ENCODE results near the gene KPNA4.
A peak's percentile ranks its signal among the peaks of the same experiment; 100 is the strongest.

Gene KPNA4

DNA sequence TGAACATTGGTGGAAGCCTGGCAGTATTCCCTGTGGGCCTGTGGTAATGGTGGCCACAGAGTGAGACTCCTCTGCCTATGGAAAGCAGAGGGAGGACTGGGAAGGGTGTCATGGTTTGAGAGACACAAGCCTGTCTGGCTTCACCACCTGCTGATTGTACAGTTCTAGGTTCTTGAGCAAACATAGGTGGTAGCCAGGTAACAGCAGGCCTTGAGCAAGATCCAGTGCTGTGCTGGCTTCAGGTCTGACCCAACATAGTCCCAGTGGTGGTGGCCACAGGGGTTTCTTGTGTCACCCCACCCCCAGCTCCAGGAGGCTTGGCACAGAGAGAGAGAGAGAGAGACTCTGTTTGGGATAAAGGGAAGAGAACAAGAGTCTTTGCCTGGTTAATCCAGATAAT is 22.7 kb upstream of the KPNA4 start:
- Histone ChIP-seq H3K4ac (ENCODE audit: low read depth, low read length) (no peak overlapping the region), H2AK5ac (ENCODE audit: low read length) (no peak overlapping the region), H3K9ac (ENCODE audit: low read length) (no peak overlapping the region), H3K36me3 (ENCODE audit: control insufficient read depth, insufficient read depth, low read length) (no peaks in the 10 kb centered on the region), H3K23ac (ENCODE audit: low read length) (no peak overlapping the region), H3K56ac (ENCODE audit: low read length) (no peak overlapping the region), H3K4me3 (ENCODE audit: low read length) (no peak overlapping the region), H3K18ac (ENCODE audit: low read length) (no peak overlapping the region), H3K4me2 (ENCODE audit: low read length) (no peak overlapping the region), H4K5ac (ENCODE audit: low read length) (no peak overlapping the region), H3K4me1 (ENCODE audit: control insufficient read depth, low read depth, low read length) (no peaks in the 10 kb centered on the region), H2BK5ac (ENCODE audit: low read length) (no peak overlapping the region), H4K8ac (ENCODE audit: low read depth, low read length) (no peak overlapping the region), H3K27me3 (ENCODE audit: insufficient read depth, low read length, poor library complexity) (no peaks in the 10 kb centered on the region), H3K79me1 (ENCODE audit: low read length) (no peaks in the 10 kb centered on the region), H3K27ac (ENCODE audit: low read depth, low read length) (no peak overlapping the region), H2BK120ac (ENCODE audit: low read depth, low read length) (no peak overlapping the region), H3K79me2 (ENCODE audit: control insufficient read depth, insufficient read depth, low read length) (no peaks in the 10 kb centered on the region), H2BK15ac (replicated peaks; ENCODE audit: low read depth) (no peak overlapping the region)
- no peak for DNase-seq

DNA sequence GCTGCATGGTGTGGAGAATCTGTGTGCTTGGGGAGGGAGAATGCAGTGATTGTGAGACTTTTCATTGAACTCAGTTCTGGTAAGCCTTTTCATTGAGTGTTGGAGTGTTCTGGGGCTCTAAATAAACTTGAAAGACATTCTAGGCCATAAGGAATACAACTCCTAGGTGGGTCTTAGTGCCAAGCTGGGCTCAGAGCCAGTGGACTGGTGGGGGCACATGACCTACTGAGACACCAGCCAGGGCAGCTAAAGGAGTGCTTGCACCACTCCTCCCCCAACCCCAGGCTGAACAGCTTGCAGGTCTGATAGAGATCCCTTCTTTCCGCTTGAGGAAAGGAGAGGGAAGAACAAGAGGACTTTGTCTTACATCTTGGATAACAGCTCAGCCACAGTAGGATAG is 21.7 kb upstream of the KPNA4 start:
- Histone ChIP-seq H3K56ac (ENCODE audit: low read length) (no peak overlapping the region), H2BK5ac (ENCODE audit: low read length) (no peak overlapping the region), H3K4me2 (ENCODE audit: low read length) (no peak overlapping the region), H3K4me3 (ENCODE audit: low read length) (no peak overlapping the region), H2BK15ac (replicated peaks; ENCODE audit: low read depth) (no peak overlapping the region), H3K79me2 (ENCODE audit: control insufficient read depth, insufficient read depth, low read length) (no peaks in the 10 kb centered on the region), H3K23ac (ENCODE audit: low read length) (no peak overlapping the region), H3K36me3 (ENCODE audit: control insufficient read depth, insufficient read depth, low read length) (no peaks in the 10 kb centered on the region), H3K4me1 (ENCODE audit: control insufficient read depth, low read depth, low read length) (no peaks in the 10 kb centered on the region), H3K27ac (ENCODE audit: low read depth, low read length) (no peak overlapping the region), H3K79me1 (ENCODE audit: low read length) (no peaks in the 10 kb centered on the region), H3K18ac (ENCODE audit: low read length) (no peak overlapping the region), H3K4ac (ENCODE audit: low read depth, low read length) (no peak overlapping the region), H2AK5ac (ENCODE audit: low read length) (no peak overlapping the region), H3K9ac (ENCODE audit: low read length) (no peak overlapping the region), H4K5ac (ENCODE audit: low read length) (no peak overlapping the region), H3K27me3 (ENCODE audit: insufficient read depth, low read length, poor library complexity) (no peaks in the 10 kb centered on the region), H4K8ac (ENCODE audit: low read depth, low read length) (no peak overlapping the region), H2BK120ac (ENCODE audit: low read depth, low read length) (no peak overlapping the region)
- no peak for DNase-seq
- WGBS (ENCODE audit: extremely low coverage, insufficient coverage, low lambda C conversion rate): no CpG with 5 or more reads among the region's 1 CpG

DNA sequence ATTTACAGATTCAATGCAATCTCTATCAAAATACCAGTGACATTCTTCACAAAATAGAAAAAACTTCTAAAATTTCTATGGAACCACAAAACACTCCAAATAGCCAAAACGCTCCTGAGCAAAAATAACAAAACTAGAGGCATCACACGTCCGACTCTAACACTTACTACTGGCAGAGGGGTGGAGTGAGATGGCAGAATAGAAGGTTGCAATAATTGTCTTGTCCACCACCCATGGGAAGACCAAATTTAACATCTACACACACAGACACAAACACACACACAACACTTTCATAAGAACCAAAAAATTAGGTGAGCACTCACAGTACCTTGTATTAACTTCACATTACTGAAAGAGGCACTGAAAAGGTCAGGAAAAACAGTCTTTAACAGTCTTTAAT is 21.3 kb upstream of the KPNA4 start:
- H3K79me1 ChIP-seq (ENCODE audit: low read length): no peaks in the 10 kb centered on the region
- no peak overlapping the region for H2BK15ac ChIP-seq (replicated peaks; ENCODE audit: low read depth)
- H2BK120ac ChIP-seq (ENCODE audit: low read depth, low read length): no peak overlapping the region
- H3K4me1 ChIP-seq (ENCODE audit: control insufficient read depth, low read depth, low read length): no peaks in the 10 kb centered on the region
- WGBS (ENCODE audit: extremely low coverage, insufficient coverage, low lambda C conversion rate): no CpG with 5 or more reads among the region's 3 CpGs
- DNase-seq: no peak
- no peak overlapping the region for H3K9ac ChIP-seq (ENCODE audit: low read length)
- H3K36me3 ChIP-seq (ENCODE audit: control insufficient read depth, insufficient read depth, low read length): no peaks in the 10 kb centered on the region
- no peak overlapping the region for H3K27ac ChIP-seq (ENCODE audit: low read depth, low read length)
- no peak overlapping the region for H2AK5ac ChIP-seq (ENCODE audit: low read length)
- H3K79me2 ChIP-seq (ENCODE audit: control insufficient read depth, insufficient read depth, low read length): no peaks in the 10 kb centered on the region
- no peak overlapping the region for H3K4me2 ChIP-seq (ENCODE audit: low read length)
- no peak overlapping the region for H4K8ac ChIP-seq (ENCODE audit: low read depth, low read length)
- H3K18ac ChIP-seq (ENCODE audit: low read length): no peak overlapping the region
- no peak overlapping the region for H2BK5ac ChIP-seq (ENCODE audit: low read length)
- no peak overlapping the region for H4K5ac ChIP-seq (ENCODE audit: low read length)
- H3K4ac ChIP-seq (ENCODE audit: low read depth, low read length): no peak overlapping the region
- H3K23ac ChIP-seq (ENCODE audit: low read length): no peak overlapping the region
- H3K27me3 ChIP-seq (ENCODE audit: insufficient read depth, low read length, poor library complexity): no peaks in the 10 kb centered on the region
- H3K4me3 ChIP-seq (ENCODE audit: low read length): no peak overlapping the region
- H3K56ac ChIP-seq (ENCODE audit: low read length): no peak overlapping the region

DNA sequence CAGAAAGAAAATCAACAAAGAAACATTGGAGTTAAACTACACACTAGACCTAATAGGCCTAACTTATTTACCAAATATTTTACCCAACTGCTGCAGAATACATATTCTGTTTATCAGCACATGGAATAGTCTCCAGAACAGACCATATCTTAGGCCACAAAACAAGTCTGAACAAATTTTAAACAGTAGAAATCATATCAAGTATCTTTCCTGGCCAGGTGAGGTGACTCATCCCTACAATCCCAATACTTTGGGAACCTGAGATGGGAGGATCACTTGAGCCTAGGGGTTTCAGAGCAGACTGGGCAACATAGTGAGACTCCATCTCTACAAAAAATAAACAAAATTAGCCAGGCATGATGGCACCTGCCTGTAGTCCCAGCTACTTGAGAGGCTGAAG is 18.1 kb upstream of the KPNA4 start:
- Histone ChIP-seq H4K5ac (ENCODE audit: low read length) (no peak overlapping the region), H3K36me3 (ENCODE audit: control insufficient read depth, insufficient read depth, low read length) (no peaks in the 10 kb centered on the region), H3K27me3 (ENCODE audit: insufficient read depth, low read length, poor library complexity) (no peaks in the 10 kb centered on the region), H2BK120ac (ENCODE audit: low read depth, low read length) (no peak overlapping the region), H4K8ac (ENCODE audit: low read depth, low read length) (no peak overlapping the region), H3K79me1 (ENCODE audit: low read length) (no peaks in the 10 kb centered on the region), H3K9ac (ENCODE audit: low read length) (no peak overlapping the region), H3K18ac (ENCODE audit: low read length) (no peak overlapping the region), H2AK5ac (ENCODE audit: low read length) (no peak overlapping the region), H3K56ac (ENCODE audit: low read length) (no peak overlapping the region), H3K27ac (ENCODE audit: low read depth, low read length) (no peak overlapping the region), H3K79me2 (ENCODE audit: control insufficient read depth, insufficient read depth, low read length) (no peaks in the 10 kb centered on the region), H3K23ac (ENCODE audit: low read length) (no peak overlapping the region), H2BK5ac (ENCODE audit: low read length) (no peak overlapping the region), H3K4ac (ENCODE audit: low read depth, low read length) (no peak overlapping the region), H3K4me3 (ENCODE audit: low read length) (no peak overlapping the region), H3K4me1 (ENCODE audit: control insufficient read depth, low read depth, low read length) (no peaks in the 10 kb centered on the region), H2BK15ac (replicated peaks; ENCODE audit: low read depth) (no peak overlapping the region), H3K4me2 (ENCODE audit: low read length) (no peak overlapping the region)
- DNase-seq: no peak

DNA sequence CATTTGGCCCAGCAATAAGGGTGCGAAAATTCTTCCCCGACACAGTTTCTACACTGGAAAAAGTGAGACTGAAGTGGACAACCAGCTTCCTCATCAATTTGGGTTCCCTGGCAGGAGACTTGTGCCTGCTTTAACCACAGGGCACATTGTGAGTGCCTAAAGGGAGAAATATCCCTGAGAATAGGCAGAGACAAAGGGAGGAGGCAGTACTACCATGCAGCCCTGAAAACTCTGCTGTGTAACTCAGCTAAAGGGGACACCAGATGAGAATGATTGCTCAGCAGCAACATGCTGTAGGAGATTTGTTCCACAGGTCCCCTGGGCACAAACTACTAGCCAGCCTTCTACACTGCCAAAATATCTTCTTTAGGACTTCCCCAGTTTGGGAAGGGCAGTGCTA is 15.6 kb upstream of the KPNA4 start:
- H3K18ac ChIP-seq (ENCODE audit: low read length): no peak overlapping the region
- H3K79me2 ChIP-seq (ENCODE audit: control insufficient read depth, insufficient read depth, low read length): no peaks in the 10 kb centered on the region
- H3K9ac ChIP-seq (ENCODE audit: low read length): no peak overlapping the region
- no peak overlapping the region for H3K4ac ChIP-seq (ENCODE audit: low read depth, low read length)
- H3K36me3 ChIP-seq (ENCODE audit: control insufficient read depth, insufficient read depth, low read length): no peaks in the 10 kb centered on the region
- no peaks in the 10 kb centered on the region for H3K27me3 ChIP-seq (ENCODE audit: insufficient read depth, low read length, poor library complexity)
- DNase-seq: no peak
- no peak overlapping the region for H3K4me3 ChIP-seq (ENCODE audit: low read length)
- H2AK5ac ChIP-seq (ENCODE audit: low read length): no peak overlapping the region
- H2BK120ac ChIP-seq (ENCODE audit: low read depth, low read length): no peak overlapping the region
- H3K56ac ChIP-seq (ENCODE audit: low read length): no peak overlapping the region
- WGBS (ENCODE audit: extremely low coverage, insufficient coverage, low lambda C conversion rate): no CpG with 5 or more reads among the region's 2 CpGs
- no peak overlapping the region for H3K23ac ChIP-seq (ENCODE audit: low read length)
- no peak overlapping the region for H4K5ac ChIP-seq (ENCODE audit: low read length)
- H3K4me2 ChIP-seq (ENCODE audit: low read length): no peak overlapping the region
- H3K4me1 ChIP-seq (ENCODE audit: control insufficient read depth, low read depth, low read length): no peaks in the 10 kb centered on the region
- no peak overlapping the region for H3K27ac ChIP-seq (ENCODE audit: low read depth, low read length)
- H4K8ac ChIP-seq (ENCODE audit: low read depth, low read length): no peak overlapping the region
- H2BK15ac ChIP-seq (replicated peaks; ENCODE audit: low read depth): no peak overlapping the region
- H3K79me1 ChIP-seq (ENCODE audit: low read length): no peaks in the 10 kb centered on the region
- H2BK5ac ChIP-seq (ENCODE audit: low read length): no peak overlapping the region

DNA sequence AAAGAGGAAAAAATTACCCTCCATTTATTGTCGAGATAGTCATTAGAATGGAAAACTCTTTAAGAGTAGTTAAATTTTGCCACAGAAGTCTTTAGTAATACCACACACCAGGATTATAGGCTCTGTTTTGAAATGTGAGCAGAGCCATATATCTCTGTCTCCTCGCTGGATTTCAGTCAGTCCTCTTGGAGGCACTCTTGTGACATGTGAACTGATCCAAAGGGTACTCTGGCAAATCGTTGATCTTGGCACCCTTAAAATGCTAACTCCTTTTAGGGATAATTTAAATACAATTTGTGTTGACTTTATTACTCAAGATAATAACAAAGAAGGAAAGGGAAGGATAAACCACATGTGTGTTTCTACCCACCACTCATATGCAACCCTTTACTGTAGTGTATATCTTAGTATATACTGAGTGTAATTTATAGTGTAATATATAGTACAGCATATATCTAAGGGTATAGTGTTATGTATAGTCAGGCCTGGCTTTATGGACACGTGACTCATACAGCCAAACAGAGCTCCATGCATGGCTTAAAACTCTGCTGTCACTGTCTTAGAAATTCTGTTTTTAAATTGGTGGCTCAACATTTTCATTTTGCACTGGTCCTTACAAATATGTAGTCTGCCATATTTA is 12.3 kb upstream of the KPNA4 start:
- no peaks in the 10 kb centered on the region for H3K36me3 ChIP-seq (ENCODE audit: control insufficient read depth, insufficient read depth, low read length)
- H3K27ac ChIP-seq (ENCODE audit: low read depth, low read length): no peak overlapping the region
- DNase-seq: peak; percentile 61
- no peak overlapping the region for H2BK15ac ChIP-seq (replicated peaks; ENCODE audit: low read depth)
- H3K79me2 ChIP-seq (ENCODE audit: control insufficient read depth, insufficient read depth, low read length): no peaks in the 10 kb centered on the region
- H3K9ac ChIP-seq (ENCODE audit: low read length): no peak overlapping the region
- H3K4me1 ChIP-seq (ENCODE audit: control insufficient read depth, low read depth, low read length): no peaks in the 10 kb centered on the region
- no peaks in the 10 kb centered on the region for H3K27me3 ChIP-seq (ENCODE audit: insufficient read depth, low read length, poor library complexity)
- no peak overlapping the region for H3K56ac ChIP-seq (ENCODE audit: low read length)
- WGBS (ENCODE audit: extremely low coverage, insufficient coverage, low lambda C conversion rate): no CpG with 5 or more reads among the region's 4 CpGs
- H4K8ac ChIP-seq (ENCODE audit: low read depth, low read length): no peak overlapping the region
- no peak overlapping the region for H2AK5ac ChIP-seq (ENCODE audit: low read length)
- no peak overlapping the region for H3K23ac ChIP-seq (ENCODE audit: low read length)
- no peak overlapping the region for H4K5ac ChIP-seq (ENCODE audit: low read length)
- no peak overlapping the region for H2BK5ac ChIP-seq (ENCODE audit: low read length)
- no peak overlapping the region for H3K4me3 ChIP-seq (ENCODE audit: low read length)
- H3K18ac ChIP-seq (ENCODE audit: low read length): no peak overlapping the region
- H3K4me2 ChIP-seq (ENCODE audit: low read length): no peak overlapping the region
- no peaks in the 10 kb centered on the region for H3K79me1 ChIP-seq (ENCODE audit: low read length)
- H3K4ac ChIP-seq (ENCODE audit: low read depth, low read length): no peak overlapping the region
- no peak overlapping the region for H2BK120ac ChIP-seq (ENCODE audit: low read depth, low read length)
